ENCODE data around the gene ZIC2. TPM values are rescaled to one million over a fixed set of nuclear protein-coding genes. Genes with fewer than 3 reads are reported as not detected.

ZIC2 gene
- total RNA-seq, 1 experiment from 2014 or later = 426 TPM

DNA sequence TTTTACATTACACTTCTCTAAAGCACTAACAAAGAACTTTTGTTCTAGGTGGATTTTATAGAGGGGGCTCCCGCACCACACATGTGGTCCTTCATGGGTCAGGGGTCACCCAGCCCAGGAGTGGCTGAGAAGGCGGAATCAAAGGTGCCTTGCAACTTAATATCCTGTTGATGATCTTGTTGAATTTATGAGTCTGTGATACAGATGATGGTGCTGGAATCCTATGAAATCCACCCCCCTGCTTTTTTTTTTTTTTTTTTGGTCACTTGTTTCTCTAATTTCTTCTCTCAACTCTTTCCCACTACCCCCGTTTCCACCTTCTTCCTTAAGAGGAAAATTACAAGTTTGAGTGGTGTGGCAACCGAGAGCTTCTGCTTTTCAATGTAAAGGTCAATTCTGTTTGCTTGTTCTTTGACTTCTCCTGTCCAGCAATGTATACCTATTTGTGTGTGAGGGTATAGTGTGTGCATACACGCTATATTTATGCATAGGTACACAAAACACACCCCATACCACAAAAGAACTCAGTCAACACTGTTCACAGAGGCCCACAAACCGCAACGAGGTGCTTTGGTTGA, 4.2 kb upstream of the ZIC2 start:
- Histone ChIP-seq H2BK15ac (ENCODE audit: low read depth, low read length) (no peak overlapping the region), H3K27me3 (ENCODE audit: insufficient read depth, low read length) (peaks cover 4% of the 10 kb centered on the region; the same call in 1 of the 2 replicates), H3K14ac (ENCODE audit: insufficient read depth, low read length) (no peak overlapping the region), H2BK120ac (ENCODE audit: low read depth, low read length, poor library complexity, severe bottlenecking) (no peak overlapping the region), H3K18ac (ENCODE audit: insufficient read length, low read depth, low read length) (no peak overlapping the region), H4K91ac (ENCODE audit: insufficient read length, low read depth, low read length) (no peak overlapping the region), H2BK5ac (ENCODE audit: insufficient read length, low read length) (no peak overlapping the region), H3K4me1 (ENCODE audit: insufficient read depth, low read length) (peaks cover 10% of the 10 kb centered on the region; the same call in 1 of the 2 replicates), H2AK5ac (ENCODE audit: insufficient read length, low read length) (no peak overlapping the region), H3K79me2 (ENCODE audit: insufficient read depth, low read length) (peaks cover 3% of the 10 kb centered on the region; the same call in 1 of the 2 replicates), H3K9me3 (ENCODE audit: control insufficient read depth, low read depth, low read length) (no peaks in the 10 kb centered on the region), H4K5ac (ENCODE audit: insufficient read length, low read depth, low read length) (no peak overlapping the region), H4K20me1 (ENCODE audit: control insufficient read depth, insufficient read depth, insufficient read length) (no peaks in the 10 kb centered on the region), H3K9ac (ENCODE audit: extremely low read depth, insufficient read length, low read length) (no peak overlapping the region), H3K79me1 (ENCODE audit: insufficient read depth, low read depth, low read length, poor library complexity, severe bottlenecking) (no peaks in the 10 kb centered on the region), H2AFZ (ENCODE audit: low read length) (no peak overlapping the region), H2BK20ac (ENCODE audit: low read depth, low read length, poor library complexity, severe bottlenecking) (no peak overlapping the region), H3K4ac (ENCODE audit: low read depth, low read length) (no peak overlapping the region), H2BK12ac (ENCODE audit: insufficient read length, low read depth, low read length) (no peak overlapping the region), H3K27ac (ENCODE audit: insufficient read length, low read depth, low read length) (no peak overlapping the region), H3K4me2 (ENCODE audit: insufficient read depth, insufficient read length, low read length) (peak overlapping the region; percentile 85), H3K56ac (ENCODE audit: insufficient read length, low read depth, low read length) (no peak overlapping the region), H3K23me2 (ENCODE audit: insufficient read length, low read depth, low read length, poor library complexity, severe bottlenecking) (peaks cover 30% of the 10 kb centered on the region), H4K8ac (replicated peaks; ENCODE audit: insufficient read length, low read depth, low read length) (no peak overlapping the region), H3K23ac (ENCODE audit: insufficient read length, low read depth, low read length) (no peak overlapping the region), H3T11ph (ENCODE audit: low read length) (no peak overlapping the region)
- no peak for DNase-seq
- peaks cover under 1% of the 10 kb centered on the region in 3 experiments; a peak in 6 of 7 replicates for H3K36me3 Mint-ChIP-seq (ENCODE audit: insufficient read depth in 1 of 3, low read depth in 3 of 3)
- TF ChIP-seq, protein P1, sequence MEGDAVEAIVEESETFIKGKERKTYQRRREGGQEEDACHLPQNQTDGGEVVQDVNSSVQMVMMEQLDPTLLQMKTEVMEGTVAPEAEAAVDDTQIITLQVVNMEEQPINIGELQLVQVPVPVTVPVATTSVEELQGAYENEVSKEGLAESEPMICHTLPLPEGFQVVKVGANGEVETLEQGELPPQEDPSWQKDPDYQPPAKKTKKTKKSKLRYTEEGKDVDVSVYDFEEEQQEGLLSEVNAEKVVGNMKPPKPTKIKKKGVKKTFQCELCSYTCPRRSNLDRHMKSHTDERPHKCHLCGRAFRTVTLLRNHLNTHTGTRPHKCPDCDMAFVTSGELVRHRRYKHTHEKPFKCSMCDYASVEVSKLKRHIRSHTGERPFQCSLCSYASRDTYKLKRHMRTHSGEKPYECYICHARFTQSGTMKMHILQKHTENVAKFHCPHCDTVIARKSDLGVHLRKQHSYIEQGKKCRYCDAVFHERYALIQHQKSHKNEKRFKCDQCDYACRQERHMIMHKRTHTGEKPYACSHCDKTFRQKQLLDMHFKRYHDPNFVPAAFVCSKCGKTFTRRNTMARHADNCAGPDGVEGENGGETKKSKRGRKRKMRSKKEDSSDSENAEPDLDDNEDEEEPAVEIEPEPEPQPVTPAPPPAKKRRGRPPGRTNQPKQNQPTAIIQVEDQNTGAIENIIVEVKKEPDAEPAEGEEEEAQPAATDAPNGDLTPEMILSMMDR (conservative IDR thresholded peaks at IDR 0.05) = no peak
- H3K9me3 Mint-ChIP-seq = peaks cover 0 to 4% of the 10 kb centered on the region in 2 experiments; a peak in 1 of 5 replicates
- H3K4me1 Mint-ChIP-seq = peaks cover 60 to 61% of the 10 kb centered on the region in 2 experiments
- H3K27me3 Mint-ChIP-seq (ENCODE audit: low read depth) = peaks cover 33% of the 10 kb centered on the region
- H3K27ac Mint-ChIP-seq = peak overlapping the region in 1 of 3 experiments; percentile 96; a peak in 2 of 7 replicates
- peak overlapping the region; percentile 73 to 85 for H3K4me3 Mint-ChIP-seq
- WGBS (ENCODE audit: extremely low coverage, insufficient read length, low lambda C conversion rate) = no CpG with 5 or more reads among the region's 7 CpGs

Data from H9 (cell line).